Measurements from ENCODE around the gene KCND1. TPM values are rescaled to one million over a fixed set of nuclear protein-coding genes. Genes with fewer than 3 reads are reported as not detected.

The KCND1 gene
- total and polyA plus RNA-seq, 7 experiments from 2014 or later = 0.07 to 5.8 (median 1.9) TPM; not detected in 1

DNA sequence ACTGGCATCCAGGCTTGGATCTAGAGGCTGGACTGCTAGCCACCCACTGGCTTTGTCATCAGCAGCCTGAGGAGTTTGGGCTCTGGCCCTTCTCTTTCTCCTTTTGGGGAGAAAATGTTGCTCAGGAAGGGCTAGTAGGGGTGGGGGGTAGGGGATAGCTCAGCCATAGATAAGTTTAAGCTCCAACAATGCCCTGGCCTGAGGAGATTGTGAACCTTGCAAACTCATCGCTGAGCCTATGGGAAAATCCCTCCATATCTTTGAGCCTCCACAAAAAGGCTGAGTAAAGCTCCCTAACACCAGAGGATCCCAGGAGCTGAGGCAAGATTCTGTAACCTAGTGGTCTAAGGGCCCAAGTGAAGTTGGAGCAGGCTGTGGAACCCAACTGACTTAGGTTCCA lies 23.1 kb downstream of the KCND1 start:
- Histone ChIP-seq H3K4me1 (ENCODE audit: control insufficient read depth in 2 of 2, insufficient read depth in 2 of 2, low read length in 2 of 2) (peaks cover 14 to 15% of the 10 kb centered on the region in 2 donors), H3K4me3 (ENCODE audit: low read length) (no peak overlapping the region), H3K36me3 (ENCODE audit: control insufficient read depth in 2 of 3, insufficient read depth in 3 of 3, low read length in 3 of 3) (no peaks in the 10 kb centered on the region), H3K27ac (ENCODE audit: low read depth, low read length) (no peak overlapping the region), H3K27me3 (ENCODE audit: control insufficient read depth in 2 of 2, insufficient read depth in 2 of 2, low read length in 2 of 2) (no peaks in the 10 kb centered on the region), H3K9me3 (ENCODE audit: control insufficient read depth in 2 of 3, low read length in 3 of 3) (no peaks in the 10 kb centered on the region)
- H3K9me3 Mint-ChIP-seq = peaks cover 0 to 1% (median 0%) of the 10 kb centered on the region in 11 donors
- ChIA-PET CTCF (interaction anchor here (0.7 to 2.3 kb wide), 4 partner anchors 11 to 300 kb away, joined by 3 to 10 read pairs (median 3); no protein-coding TSS in a partner anchor), POLR2A (interaction anchor here (0.7 to 1.0 kb wide), 2 partner anchors 10 to 11 kb away, joined by 3 to 5 read pairs; no protein-coding TSS in a partner anchor)
- H3K4me1 Mint-ChIP-seq = peaks cover 6 to 55% (median 42%) of the 10 kb centered on the region in 7 donors
- intact Hi-C loops (cut with micrococcal nuclease) = no loop called here
- H3K4me3 Mint-ChIP-seq = no peak overlapping the region
- DNase-seq (no peak), ATAC-seq (no peak)
- peaks cover 0 to 5% (median 4%) of the 10 kb centered on the region in 5 donors for H3K36me3 Mint-ChIP-seq
- no peaks in the 10 kb centered on the region for H3K27me3 Mint-ChIP-seq
- peak overlapping the region in 1 of 9 donors; percentile 39 for H3K27ac Mint-ChIP-seq

- peaks cover 0 to 19% (median 5%) of the 10 kb centered on the region in 5 donors for H3K36me3 Mint-ChIP-seq
- POLR2A ChIA-PET = interaction anchor here (0.9 to 12.3 kb wide), 5 partner anchors 8 to 298 kb away, joined by 4 to 432 read pairs (median 7); partner anchors contain the start of genes PIM2 and SLC35A2
- peak; percentile 30 to 69 (median 46) for DNase-seq
- Histone ChIP-seq H3K36me3 (ENCODE audit: control insufficient read depth in 2 of 3, insufficient read depth in 3 of 3, low read length in 3 of 3) (no peaks in the 10 kb centered on the region), H3K9me3 (ENCODE audit: control insufficient read depth in 2 of 3, low read length in 3 of 3) (no peaks in the 10 kb centered on the region), H3K4me3 (ENCODE audit: low read length) (no peak overlapping the region), H3K27me3 (ENCODE audit: control insufficient read depth in 2 of 2, insufficient read depth in 2 of 2, low read length in 2 of 2) (no peaks in the 10 kb centered on the region), H3K27ac (ENCODE audit: low read depth, low read length) (peak overlapping the region; percentile 22), H3K4me1 (ENCODE audit: control insufficient read depth in 2 of 2, insufficient read depth in 2 of 2, low read length in 2 of 2) (peaks cover 23 to 25% of the 10 kb centered on the region in 2 donors)
- H3K4me3 Mint-ChIP-seq = peak overlapping the region; percentile 25 to 61 (median 50)
- H3K9me3 Mint-ChIP-seq = peaks cover 0 to 1% (median 0%) of the 10 kb centered on the region in 11 donors
- H3K4me1 Mint-ChIP-seq = peaks cover 20 to 59% (median 48%) of the 10 kb centered on the region in 7 donors
- CTCF ChIA-PET = interaction anchor here (0.7 to 1.4 kb wide), 9 partner anchors 8 to 297 kb away, joined by 3 to 8 read pairs (median 4); no protein-coding TSS in a partner anchor
- H3K27ac Mint-ChIP-seq = peak overlapping the region; percentile 44 to 88 (median 71)
- H3K27me3 Mint-ChIP-seq = no peaks in the 10 kb centered on the region
- peak; percentile 74 for ATAC-seq
- intact Hi-C loops (cut with micrococcal nuclease) = loop anchor here (1.0 kb wide), 5 partner anchors 8 to 297 kb away; no protein-coding TSS in a partner anchor
These were observed 25.9 kb downstream of the KCND1 start for GRCh38 chrX:48945517-48946348.

- ATAC-seq (no peak), DNase-seq (no peak)
- no peaks in the 10 kb centered on the region for H3K27me3 ChIP-seq (ENCODE audit: control insufficient read depth in 2 of 2, insufficient read depth in 2 of 2, low read length in 2 of 2)
- intact Hi-C loops (cut with micrococcal nuclease) = no loop called here
- ChIA-PET POLR2A (interaction anchor here (0.6 to 12.3 kb wide), 5 partner anchors 12 to 249 kb away, joined by 3 to 432 read pairs (median 48); partner anchors contain the start of genes OTUD5, PIM2 and SLC35A2), CTCF (interaction anchor here (0.6 kb wide), 1 partner anchor 14 kb away, joined by 5 read pairs; no protein-coding TSS in a partner anchor)
- peak overlapping the region; percentile 82 to 99 (median 90) for H3K27ac Mint-ChIP-seq
- peaks cover 0 to 25% (median 0%) of the 10 kb centered on the region in 5 donors for H3K36me3 Mint-ChIP-seq
- H3K27ac ChIP-seq (ENCODE audit: low read depth, low read length) = peak overlapping the region; percentile 97
- H3K4me1 Mint-ChIP-seq = peaks cover 25 to 82% (median 68%) of the 10 kb centered on the region in 7 donors
- H3K36me3 ChIP-seq (ENCODE audit: control insufficient read depth in 2 of 3, insufficient read depth in 3 of 3, low read length in 3 of 3) = no peaks in the 10 kb centered on the region
- no peaks in the 10 kb centered on the region for H3K27me3 Mint-ChIP-seq
- H3K9me3 ChIP-seq (ENCODE audit: control insufficient read depth in 2 of 3, low read length in 3 of 3) = no peaks in the 10 kb centered on the region
- peaks cover 49 to 51% of the 10 kb centered on the region in 2 donors for H3K4me1 ChIP-seq (ENCODE audit: control insufficient read depth in 2 of 2, insufficient read depth in 2 of 2, low read length in 2 of 2)
- peak overlapping the region in 8 of 10 donors; percentile 1 to 79 (median 34) for H3K4me3 Mint-ChIP-seq
- no peaks in the 10 kb centered on the region for H3K9me3 Mint-ChIP-seq
- no peak overlapping the region for H3K4me3 ChIP-seq (ENCODE audit: low read length)
These were observed 28.7 kb downstream of the KCND1 start for GRCh38 chrX:48942895-48943294.

DNA sequence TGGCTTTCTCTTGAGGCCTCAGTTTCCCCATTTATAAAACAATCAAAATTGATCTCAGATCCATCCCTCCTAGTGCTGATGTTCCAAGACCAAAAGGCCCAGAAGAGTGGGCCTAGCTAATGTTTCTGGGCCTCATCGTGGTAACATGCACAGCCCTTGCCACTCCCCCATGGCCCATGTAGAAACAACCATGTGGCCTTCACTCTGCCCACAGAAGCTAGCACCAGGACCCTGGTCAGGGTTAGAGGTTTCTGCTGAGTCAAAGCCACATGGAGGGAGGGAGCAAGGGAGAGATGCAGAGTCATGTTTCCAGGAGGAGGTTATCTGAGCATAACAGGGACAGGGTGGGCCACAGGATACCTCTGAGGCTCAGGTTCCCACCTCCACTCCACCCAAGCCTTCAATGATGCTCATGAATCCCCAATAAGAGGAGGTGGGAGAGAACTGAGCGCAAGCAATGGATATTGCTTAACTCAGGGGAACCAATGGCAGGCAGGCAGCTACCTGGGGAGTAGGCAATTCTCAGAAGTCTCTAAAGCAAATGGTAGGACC lies 31.2 kb downstream of the KCND1 start:
- Mint-ChIP-seq H3K27ac (peak overlapping the region; percentile 96 to 99 (median 99)), H3K36me3 (peaks cover 0 to 35% (median 6%) of the 10 kb centered on the region in 5 donors), H3K4me3 (peak overlapping the region in 9 of 10 donors; percentile 12 to 96 (median 87)), H3K4me1 (peaks cover 34 to 91% (median 80%) of the 10 kb centered on the region in 7 donors), H3K9me3 (peaks cover 0 to 3% (median 0%) of the 10 kb centered on the region in 11 donors), H3K27me3 (peaks cover 0 to 3% (median 0%) of the 10 kb centered on the region in 5 donors)
- CTCF ChIA-PET = interaction anchor here (0.8 to 1.9 kb wide), 6 partner anchors 10 to 292 kb away, joined by 3 to 7 read pairs (median 3); no protein-coding TSS in a partner anchor
- intact Hi-C loops (cut with micrococcal nuclease) = no loop called here
- peak overlapping the region; percentile 55 for H3K4me3 ChIP-seq (ENCODE audit: low read length)
- DNase-seq (no peak), ATAC-seq (no peak)
- H3K4me1 ChIP-seq (ENCODE audit: control insufficient read depth in 2 of 2, insufficient read depth in 2 of 2, low read length in 2 of 2) = peaks cover 62 to 63% of the 10 kb centered on the region in 2 donors
- POLR2A ChIA-PET = interaction anchor here (0.9 to 12.3 kb wide), 8 partner anchors 13 to 366 kb away, joined by 3 to 432 read pairs (median 15); partner anchors contain the start of genes HDAC6, OTUD5, PIM2 and PQBP1
- no peaks in the 10 kb centered on the region for H3K36me3 ChIP-seq (ENCODE audit: control insufficient read depth in 2 of 3, insufficient read depth in 3 of 3, low read length in 3 of 3)
- no peaks in the 10 kb centered on the region for H3K27me3 ChIP-seq (ENCODE audit: control insufficient read depth in 2 of 2, insufficient read depth in 2 of 2, low read length in 2 of 2)
- no peaks in the 10 kb centered on the region for H3K9me3 ChIP-seq (ENCODE audit: control insufficient read depth in 2 of 3, low read length in 3 of 3)
- peak overlapping the region; percentile 97 for H3K27ac ChIP-seq (ENCODE audit: low read depth, low read length)

GRCh38 chrX:48939524-48940228 lies 32.0 kb downstream of the KCND1 start:
- H3K4me1 Mint-ChIP-seq = peaks cover 39 to 97% (median 87%) of the 10 kb centered on the region in 7 donors
- no peaks in the 10 kb centered on the region for H3K27me3 ChIP-seq (ENCODE audit: control insufficient read depth in 2 of 2, insufficient read depth in 2 of 2, low read length in 2 of 2)
- ATAC-seq (peak; percentile 8), DNase-seq (peak in 8 of 9 donors; percentile 26 to 64 (median 46))
- H3K27ac ChIP-seq (ENCODE audit: low read depth, low read length) = peak overlapping the region; percentile 97
- POLR2A ChIA-PET = interaction anchor here (0.9 to 12.3 kb wide), 8 partner anchors 12 to 365 kb away, joined by 3 to 432 read pairs (median 15); partner anchors contain the start of genes HDAC6, OTUD5, PIM2 and PQBP1
- peaks cover 0 to 3% (median 0%) of the 10 kb centered on the region in 5 donors for H3K27me3 Mint-ChIP-seq
- H3K9me3 ChIP-seq (ENCODE audit: control insufficient read depth in 2 of 3, low read length in 3 of 3) = no peaks in the 10 kb centered on the region
- intact Hi-C loops (cut with micrococcal nuclease) = loop anchor here (5.0 kb wide), 3 partner anchors 137 to 342 kb away; partner anchors contain the start of genes HDAC6 (in 1 of the 2) and WDR13 (in 1 of the 2)
- peak overlapping the region; percentile 96 to 99 (median 99) for H3K27ac Mint-ChIP-seq
- peaks cover 0 to 43% (median 9%) of the 10 kb centered on the region in 5 donors for H3K36me3 Mint-ChIP-seq
- no peaks in the 10 kb centered on the region for H3K36me3 ChIP-seq (ENCODE audit: control insufficient read depth in 2 of 3, insufficient read depth in 3 of 3, low read length in 3 of 3)
- CTCF ChIA-PET = interaction anchor here (0.7 to 2.0 kb wide), 5 partner anchors 10 to 292 kb away, joined by 3 to 6 read pairs (median 3); partner anchors contain the start of gene PIM2
- peak overlapping the region; percentile 78 to 96 (median 88) for H3K4me3 Mint-ChIP-seq
- H3K4me1 ChIP-seq (ENCODE audit: control insufficient read depth in 2 of 2, insufficient read depth in 2 of 2, low read length in 2 of 2) = peaks cover 70 to 71% of the 10 kb centered on the region in 2 donors
- peak overlapping the region; percentile 55 for H3K4me3 ChIP-seq (ENCODE audit: low read length)
- peaks cover 0 to 4% (median 0%) of the 10 kb centered on the region in 11 donors for H3K9me3 Mint-ChIP-seq
